ENCODE measurements around the gene CXCL12. TPM values are rescaled to one million over a fixed set of nuclear protein-coding genes. Genes with fewer than 3 reads are reported as not detected.

Gene CXCL12
- total RNA-seq, 1 donor from 2014 or later = 130 TPM

- no peak for DNase-seq
- H3K4me1 ChIP-seq = no peaks in the 10 kb centered on the region
- H3K36me3 ChIP-seq = no peaks in the 10 kb centered on the region
- H3K27ac ChIP-seq (replicated peaks) = no peak overlapping the region
- peaks cover 17% of the 10 kb centered on the region for H3K27me3 ChIP-seq (ENCODE audit: low read depth)
- H3K9me3 ChIP-seq (replicated peaks) = no peaks in the 10 kb centered on the region
- no peak for TF ChIP-seq CTCF (IDR thresholded peaks at IDR 0.05; ENCODE audit: borderline replicate concordance)
- no peak overlapping the region for H3K4me3 ChIP-seq
- intact Hi-C loops (cut with micrococcal nuclease) = no loop called here
These were observed 11.2 kb upstream of the CXCL12 start for GRCh38 chr10:44395902-44396670.

- DNase-seq = no peak
- H3K9me3 ChIP-seq (replicated peaks) = no peaks in the 10 kb centered on the region
- no peaks in the 10 kb centered on the region for H3K36me3 ChIP-seq
- intact Hi-C loops (cut with micrococcal nuclease) = no loop called here
- H3K4me3 ChIP-seq = no peak overlapping the region
- H3K4me1 ChIP-seq = no peaks in the 10 kb centered on the region
- no peak overlapping the region for H3K27ac ChIP-seq (replicated peaks)
- no peak for TF ChIP-seq CTCF (IDR thresholded peaks at IDR 0.05; ENCODE audit: borderline replicate concordance)
- peaks cover 17% of the 10 kb centered on the region for H3K27me3 ChIP-seq (ENCODE audit: low read depth)
These were observed 10.5 kb upstream of the CXCL12 start for GRCh38 chr10:44395396-44395795.

GRCh38 chr10:44394696-44395381, 9.9 kb upstream of the CXCL12 start:
- no peaks in the 10 kb centered on the region for H3K4me1 ChIP-seq
- no peak for DNase-seq
- H3K27me3 ChIP-seq (ENCODE audit: low read depth) = peaks cover 17% of the 10 kb centered on the region
- no peaks in the 10 kb centered on the region for H3K36me3 ChIP-seq
- no peak for TF ChIP-seq CTCF (IDR thresholded peaks at IDR 0.05; ENCODE audit: borderline replicate concordance)
- intact Hi-C loops (cut with micrococcal nuclease) = no loop called here
- H3K27ac ChIP-seq (replicated peaks) = no peak overlapping the region
- no peaks in the 10 kb centered on the region for H3K9me3 ChIP-seq (replicated peaks)
- H3K4me3 ChIP-seq = no peak overlapping the region

- intact Hi-C loops (cut with micrococcal nuclease) = no loop called here
These were observed 9.1 kb upstream of the CXCL12 start for GRCh38 chr10:44393834-44394547.

More at GRCh38 chr10:44393834-44394547, 9.1 kb upstream of the CXCL12 start:
- H3K36me3 ChIP-seq = no peaks in the 10 kb centered on the region
- no peak for TF ChIP-seq CTCF (IDR thresholded peaks at IDR 0.05; ENCODE audit: borderline replicate concordance)
- no peak overlapping the region for H3K4me3 ChIP-seq
- no peak overlapping the region for H3K27ac ChIP-seq (replicated peaks)
- no peak for DNase-seq
- H3K4me1 ChIP-seq = peaks cover 5% of the 10 kb centered on the region
- H3K9me3 ChIP-seq (replicated peaks) = no peaks in the 10 kb centered on the region
- peaks cover 14% of the 10 kb centered on the region for H3K27me3 ChIP-seq (ENCODE audit: low read depth)
